GM19372 (cell line): Measurements from ENCODE around the gene DMRT2.

Experiments
- ATAC-seq: cut with Tn5 transposase; IDR thresholded peaks from one replicate; pipeline ENCODE4 v1.9.1; 2021; ENCODE audit warnings: mild to moderate bottlenecking, low read depth, moderate library complexity; ENCODE audit not compliant: unreplicated experiment

The DMRT2 gene

GRCh38 chr9:1046639-1047572 is 3.3 kb upstream of the DMRT2 start:
- no peak for ATAC-seq

GRCh38 chr9:1047591-1048230 is 2.4 kb upstream of the DMRT2 start:
- ATAC-seq, result no peak

- ATAC-seq, result no peak
Measured at GRCh38 chr9:1048231-1048619, 1.9 kb upstream of the DMRT2 start.

GRCh38 chr9:1048811-1049210 is 1.3 kb upstream of the DMRT2 start:
- no peak for ATAC-seq

GRCh38 chr9:1049641-1050040 is 516 bp upstream of the DMRT2 start:
- ATAC-seq, result no peak

- no peak for ATAC-seq
Measured at GRCh38 chr9:1051210-1051583, 1.0 kb downstream of the DMRT2 start.

GRCh38 chr9:1051584-1052275 is 1.6 kb downstream of the DMRT2 start:
- peak; percentile 60 for ATAC-seq

- ATAC-seq, result no peak
Measured at GRCh38 chr9:1052365-1053281, 2.5 kb downstream of the DMRT2 start.

- no peak for ATAC-seq
Measured at GRCh38 chr9:1053282-1053621, 3.1 kb downstream of the DMRT2 start.

- ATAC-seq, result no peak
Measured at GRCh38 chr9:1053986-1054425, 3.8 kb downstream of the DMRT2 start.

- ATAC-seq, result no peak
Measured at GRCh38 chr9:1055166-1055565, 5.0 kb downstream of the DMRT2 start.

- no peak for ATAC-seq
Measured at GRCh38 chr9:1057910-1058309, 7.8 kb downstream of the DMRT2 start.

- no peak for ATAC-seq
Measured at GRCh38 chr9:1058826-1059487, 8.8 kb downstream of the DMRT2 start.

GRCh38 chr9:1065130-1065529 is 15.0 kb downstream of the DMRT2 start:
- ATAC-seq, result no peak

- no peak for ATAC-seq
Measured at GRCh38 chr9:1070692-1071091, 20.5 kb downstream of the DMRT2 start.

GRCh38 chr9:1071730-1072129 is 21.6 kb downstream of the DMRT2 start:
- ATAC-seq, result no peak

- no peak for ATAC-seq
Measured at GRCh38 chr9:1073497-1073896, 23.3 kb downstream of the DMRT2 start.

- no peak for ATAC-seq
Measured at GRCh38 chr9:1077616-1078015, 27.5 kb downstream of the DMRT2 start.

GRCh38 chr9:1083325-1083913 is 33.3 kb downstream of the DMRT2 start:
- no peak for ATAC-seq
